ENCODE measurements around the gene A2ML1. TPM values are rescaled to one million over a fixed set of nuclear protein-coding genes. Genes with fewer than 3 reads are reported as not detected.

The A2ML1 gene
- total RNA-seq, 4 donors from 2014 or later = 5.7 to 9.8 (median 7.1) TPM

- DNase-seq (ENCODE audit: low spot score in 2 of 2) = no peak
- 92 to 95% methylated on average over 5 of the region's 5 CpGs for WGBS, 2 donors
- Histone ChIP-seq H3K27me3 (no peaks in the 10 kb centered on the region), H3K9me3 (no peaks in the 10 kb centered on the region), H3K4me1 (no peaks in the 10 kb centered on the region), H3K27ac (no peak overlapping the region), H3K4me3 (no peak overlapping the region), H3K36me3 (peaks cover 0 to 89% (median 0%) of the 10 kb centered on the region in 3 donors)
- TF ChIP-seq EP300 (IDR thresholded peaks at IDR 0.05) (no peak), CTCF (IDR thresholded peaks at IDR 0.05) (no peak), POLR2A (IDR thresholded peaks at IDR 0.05) (no peak)
These were observed 100.1 kb downstream of the A2ML1 start for GRCh38 chr12:8922544-8922943.

Other genes starting within 250 kb of the A2ML1 start
- gene AICDA, start 209.8 kb upstream of the A2ML1 start, total RNA-seq = 1 to 10 TPM in 1 of 4 donors, under 1 TPM in 2, not detected in 1; 0.39 to 2.6 (median 0.84) TPM
- gene MFAP5, start 159.8 kb upstream of the A2ML1 start, total RNA-seq = 100 to 1,000 TPM; 153 to 895 (median 613) TPM
- gene RIMKLB, start 124.6 kb upstream of the A2ML1 start, total RNA-seq = 10 to 100 TPM; 53.4 to 76.6 (median 68.9) TPM
- 10 to 100 TPM; 28.8 to 87.0 (median 37.6) TPM for gene PHC1, start 91.9 kb downstream of the A2ML1 start, total RNA-seq
- 100 to 1,000 TPM in 1 of 4 donors, 10 to 100 TPM in 3; 63.2 to 109 (median 96.0) TPM for gene M6PR, start 127.0 kb downstream of the A2ML1 start, total RNA-seq
- gene KLRG1, start 166.9 kb downstream of the A2ML1 start, total RNA-seq = 1 to 10 TPM in 3 of 4 donors, not detected in 1; 2.7 to 7.9 (median 2.9) TPM

Measured in tibial nerve (tissue), 4 donors.